Placental epithelial cell (primary cell): Measurements from ENCODE around the gene STXBP6. TPM values are rescaled to one million over a fixed set of nuclear protein-coding genes. Genes with fewer than 3 reads are reported as not detected.

Experiments
- total RNA-seq: library from RNA; depleted of rRNA; stranded (reverse); fragments of >200 nt; gene quantifications from 2 replicates; pipeline ENCODE4 v1.2.3, GENCODE V29; 2012

The STXBP6 gene
- total RNA-seq = 199 and 218 TPM in 2 replicates

GRCh38 chr14:25049568-25050268 lies at the start of gene STXBP6:
STXBP6 (minus strand) TSS chr14:25050147; CDS start chr14:24974818, 75,329 bp downstream.

